ENCODE measurements around the gene KCNJ15. TPM values are rescaled to one million over a fixed set of nuclear protein-coding genes. Genes with fewer than 3 reads are reported as not detected.

The KCNJ15 gene
- total and polyA plus RNA-seq, 2 of the 13 experiments (the other 11 are each of a cell fraction or from before 2014, with no cell fraction given) = not detected

DNA sequence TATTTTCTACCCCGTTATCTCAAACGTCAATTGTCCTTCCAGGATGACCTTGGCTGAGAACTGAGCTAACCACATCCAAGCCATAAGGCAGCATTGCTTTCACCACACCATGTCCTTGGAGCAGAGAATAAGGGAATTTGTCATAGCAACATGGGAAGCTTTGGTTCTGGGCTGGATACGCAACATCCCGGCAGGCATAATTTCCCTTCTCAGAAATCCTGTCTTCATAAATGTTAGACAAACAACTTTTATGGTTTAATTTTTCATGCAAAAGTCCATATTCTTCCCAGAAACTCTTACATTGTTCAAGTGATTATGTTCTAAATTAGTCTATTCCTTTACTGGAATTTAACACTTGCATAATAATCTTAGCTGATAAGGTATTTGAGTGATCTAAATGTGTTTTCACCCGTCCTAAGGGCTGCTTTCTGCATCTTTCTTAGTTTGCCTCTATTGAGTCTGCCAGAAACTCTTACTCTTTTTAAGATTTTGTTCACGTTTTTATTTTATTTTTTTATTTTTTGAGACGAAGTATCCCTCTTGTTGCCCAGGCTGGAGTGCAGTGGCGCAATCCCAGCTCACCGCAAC, 51.8 kb downstream of the KCNJ15 start:
- no peak overlapping the region for H3K27ac ChIP-seq (ENCODE audit: extremely low read length, insufficient read depth, low read length)
- no peaks in the 10 kb centered on the region for H3K36me3 ChIP-seq (replicated peaks in 1 of 2; ENCODE audit: control insufficient read depth in 1 of 2, insufficient read depth in 2 of 2, low read length in 2 of 2)
- no peak overlapping the region for H3K4me3 ChIP-seq (replicated peaks in 1 of 3; ENCODE audit: insufficient read depth in 1 of 3, low read depth in 2 of 3, low read length in 3 of 3)
- ATAC-seq = no peak
- H3K4me2 ChIP-seq (ENCODE audit: low read depth, low read length) = no peak overlapping the region
- no peaks in the 10 kb centered on the region for H4K20me1 ChIP-seq (ENCODE audit: insufficient read depth, low read length)
- no peak overlapping the region for H2AFZ ChIP-seq (ENCODE audit: low read length)
- H3K79me2 ChIP-seq (ENCODE audit: insufficient read depth, low read length) = no peaks in the 10 kb centered on the region
- TF ChIP-seq ZBTB38 (CRISPR knock-in tag; IDR thresholded peaks at IDR 0.05) (no peak), MEIS2 (CRISPR knock-in tag; IDR thresholded peaks at IDR 0.05) (no peak), RCOR2 (CRISPR knock-in tag; IDR thresholded peaks at IDR 0.05) (no peak), SRY (CRISPR knock-in tag; IDR thresholded peaks at IDR 0.05) (no peak), ZNF329 (CRISPR knock-in tag; IDR thresholded peaks at IDR 0.05; ENCODE audit: low read depth) (no peak), TBP (CRISPR knock-in tag; IDR thresholded peaks at IDR 0.05) (no peak), MBNL3 (CRISPR knock-in tag; conservative IDR thresholded peaks at IDR 0.05) (no peak), SP5 (CRISPR knock-in tag; IDR thresholded peaks at IDR 0.05; ENCODE audit: borderline replicate concordance, low read depth) (no peak), KLF12 (CRISPR knock-in tag; IDR thresholded peaks at IDR 0.05; ENCODE audit: borderline replicate concordance) (no peak), TARDBP (CRISPR knock-in tag; IDR thresholded peaks at IDR 0.05) (no peak), GTF3A (CRISPR knock-in tag; conservative IDR thresholded peaks at IDR 0.05) (no peak), HES4 (CRISPR knock-in tag; IDR thresholded peaks at IDR 0.05; ENCODE audit: borderline replicate concordance) (no peak)
- TF ChIP-seq, protein P1, sequence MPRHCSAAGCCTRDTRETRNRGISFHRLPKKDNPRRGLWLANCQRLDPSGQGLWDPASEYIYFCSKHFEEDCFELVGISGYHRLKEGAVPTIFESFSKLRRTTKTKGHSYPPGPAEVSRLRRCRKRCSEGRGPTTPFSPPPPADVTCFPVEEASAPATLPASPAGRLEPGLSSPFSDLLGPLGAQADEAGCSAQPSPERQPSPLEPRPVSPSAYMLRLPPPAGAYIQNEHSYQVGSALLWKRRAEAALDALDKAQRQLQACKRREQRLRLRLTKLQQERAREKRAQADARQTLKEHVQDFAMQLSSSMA (CRISPR knock-in tag; IDR thresholded peaks at IDR 0.05) = no peak
- TF ChIP-seq, protein P2, sequence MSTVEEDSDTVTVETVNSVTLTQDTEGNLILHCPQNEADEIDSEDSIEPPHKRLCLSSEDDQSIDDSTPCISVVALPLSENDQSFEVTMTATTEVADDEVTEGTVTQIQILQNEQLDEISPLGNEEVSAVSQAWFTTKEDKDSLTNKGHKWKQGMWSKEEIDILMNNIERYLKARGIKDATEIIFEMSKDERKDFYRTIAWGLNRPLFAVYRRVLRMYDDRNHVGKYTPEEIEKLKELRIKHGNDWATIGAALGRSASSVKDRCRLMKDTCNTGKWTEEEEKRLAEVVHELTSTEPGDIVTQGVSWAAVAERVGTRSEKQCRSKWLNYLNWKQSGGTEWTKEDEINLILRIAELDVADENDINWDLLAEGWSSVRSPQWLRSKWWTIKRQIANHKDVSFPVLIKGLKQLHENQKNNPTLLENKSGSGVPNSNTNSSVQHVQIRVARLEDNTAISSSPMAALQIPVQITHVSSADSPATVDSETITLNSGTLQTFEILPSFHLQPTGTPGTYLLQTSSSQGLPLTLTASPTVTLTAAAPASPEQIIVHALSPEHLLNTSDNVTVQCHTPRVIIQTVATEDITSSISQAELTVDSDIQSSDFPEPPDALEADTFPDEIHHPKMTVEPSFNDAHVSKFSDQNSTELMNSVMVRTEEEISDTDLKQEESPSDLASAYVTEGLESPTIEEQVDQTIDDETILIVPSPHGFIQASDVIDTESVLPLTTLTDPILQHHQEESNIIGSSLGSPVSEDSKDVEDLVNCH (CRISPR knock-in tag; IDR thresholded peaks at IDR 0.05) = no peak
- no peaks in the 10 kb centered on the region for H3K9me3 ChIP-seq (ENCODE audit: low read length)
- in situ Hi-C loops (cut with HindIII; ENCODE audit: extremely low pct_ligation_motif_present, low pct_unique_long_range_greater_than_20kb) (no loop called here), intact Hi-C loops (cut with micrococcal nuclease; ENCODE audit: unreplicated experiment) (no loop called here)
- FAIRE-seq = no peak
- POLR2A ChIA-PET = no interaction called here
- CTCF ChIA-PET (ENCODE audit: low intra/inter-chr PET ratio, low total read pairs) = no interaction called here
- H3K27me3 ChIP-seq (ENCODE audit: control insufficient read depth in 1 of 2, insufficient read depth in 2 of 2, low read length in 2 of 2) = no peaks in the 10 kb centered on the region
- H3K4me1 ChIP-seq (ENCODE audit: insufficient read depth, low read length) = no peaks in the 10 kb centered on the region; the same call in 1 of the 2 replicates
- H3K9ac ChIP-seq (ENCODE audit: insufficient read depth, low read depth, low read length) = no peak overlapping the region
- WGBS (ENCODE audit: low lambda C conversion rate) = 35% methylated on average over 9 of the region's 9 CpGs
- no peak for DNase-seq (ENCODE audit: low spot score)
- BruUV-seq (replicated peaks) = no TSS peak
